ENCODE measurements around the gene PROM2.
"Not testable (repeated sequence)": the region's sequence is repeated elsewhere in the genome, so short reads cannot be mapped to it uniquely, and the experiment has no call there.

Gene PROM2

GRCh38 chr2:95260028-95261023 lies 13.9 kb upstream of the PROM2 start:
- H3K27me3 ChIP-seq (replicated peaks; ENCODE audit: control insufficient read depth, insufficient read depth, low read length): peaks cover 12% of the 10 kb centered on the region
- no peaks in the 10 kb centered on the region for H3K36me3 ChIP-seq (ENCODE audit: control insufficient read depth, insufficient read depth, low read length, severe bottlenecking)
- H3K9ac ChIP-seq (ENCODE audit: low read length): no peak overlapping the region
- peaks cover 9% of the 10 kb centered on the region for H3K4me1 ChIP-seq (ENCODE audit: control insufficient read depth, insufficient read depth, low read length)
- no peak overlapping the region for H3K4me3 ChIP-seq (ENCODE audit: low read length)
- peak; percentile 54 for DNase-seq (ENCODE audit: low read depth)
- no peaks in the 10 kb centered on the region for H3K9me3 ChIP-seq (ENCODE audit: control insufficient read depth, low read length)

- H3K9me3 ChIP-seq (ENCODE audit: control insufficient read depth, low read length): no peaks in the 10 kb centered on the region
- H3K9ac ChIP-seq (ENCODE audit: low read length): no peak overlapping the region
- H3K27me3 ChIP-seq (replicated peaks; ENCODE audit: control insufficient read depth, insufficient read depth, low read length): peaks cover 22% of the 10 kb centered on the region
- no peak for DNase-seq (ENCODE audit: low read depth)
- H3K36me3 ChIP-seq (ENCODE audit: control insufficient read depth, insufficient read depth, low read length, severe bottlenecking): no peaks in the 10 kb centered on the region
- H3K4me3 ChIP-seq (ENCODE audit: low read length): no peak overlapping the region
- H3K4me1 ChIP-seq (ENCODE audit: control insufficient read depth, insufficient read depth, low read length): peaks cover 9% of the 10 kb centered on the region
Observed at GRCh38 chr2:95261602-95262001, 12.6 kb upstream of the PROM2 start.

- Histone ChIP-seq H3K4me1 (ENCODE audit: control insufficient read depth, insufficient read depth, low read length) (peaks cover 9% of the 10 kb centered on the region), H3K9ac (ENCODE audit: low read length) (no peak overlapping the region), H3K36me3 (ENCODE audit: control insufficient read depth, insufficient read depth, low read length, severe bottlenecking) (no peaks in the 10 kb centered on the region), H3K4me3 (ENCODE audit: low read length) (no peak overlapping the region), H3K27me3 (replicated peaks; ENCODE audit: control insufficient read depth, insufficient read depth, low read length) (peaks cover 31% of the 10 kb centered on the region), H3K9me3 (ENCODE audit: control insufficient read depth, low read length) (no peaks in the 10 kb centered on the region)
- no peak for DNase-seq (ENCODE audit: low read depth)
Observed at GRCh38 chr2:95262896-95263542, 11.2 kb upstream of the PROM2 start.

GRCh38 chr2:95264624-95265023 lies 9.6 kb upstream of the PROM2 start:
- no peak overlapping the region for H3K9ac ChIP-seq (ENCODE audit: low read length)
- peak; percentile 17 for DNase-seq (ENCODE audit: low read depth)
- no peaks in the 10 kb centered on the region for H3K36me3 ChIP-seq (ENCODE audit: control insufficient read depth, insufficient read depth, low read length, severe bottlenecking)
- peaks cover 31% of the 10 kb centered on the region for H3K27me3 ChIP-seq (replicated peaks; ENCODE audit: control insufficient read depth, insufficient read depth, low read length)
- peaks cover 7% of the 10 kb centered on the region for H3K4me1 ChIP-seq (ENCODE audit: control insufficient read depth, insufficient read depth, low read length)
- H3K4me3 ChIP-seq (ENCODE audit: low read length): no peak overlapping the region
- H3K9me3 ChIP-seq (ENCODE audit: control insufficient read depth, low read length): no peaks in the 10 kb centered on the region

- H3K4me1 ChIP-seq (ENCODE audit: control insufficient read depth, insufficient read depth, low read length): peaks cover 3% of the 10 kb centered on the region
- peaks cover 31% of the 10 kb centered on the region for H3K27me3 ChIP-seq (replicated peaks; ENCODE audit: control insufficient read depth, insufficient read depth, low read length)
- no peaks in the 10 kb centered on the region for H3K36me3 ChIP-seq (ENCODE audit: control insufficient read depth, insufficient read depth, low read length, severe bottlenecking)
- no peak for DNase-seq (ENCODE audit: low read depth)
- no peaks in the 10 kb centered on the region for H3K9me3 ChIP-seq (ENCODE audit: control insufficient read depth, low read length)
- no peak overlapping the region for H3K9ac ChIP-seq (ENCODE audit: low read length)
- H3K4me3 ChIP-seq (ENCODE audit: low read length): no peak overlapping the region
Observed at GRCh38 chr2:95265182-95265581, 9.1 kb upstream of the PROM2 start.

- Histone ChIP-seq H3K9ac (ENCODE audit: low read length) (no peak overlapping the region), H3K36me3 (ENCODE audit: control insufficient read depth, insufficient read depth, low read length, severe bottlenecking) (no peaks in the 10 kb centered on the region), H3K9me3 (ENCODE audit: control insufficient read depth, low read length) (no peaks in the 10 kb centered on the region), H3K27me3 (replicated peaks; ENCODE audit: control insufficient read depth, insufficient read depth, low read length) (peaks cover 31% of the 10 kb centered on the region), H3K4me1 (ENCODE audit: control insufficient read depth, insufficient read depth, low read length) (no peaks in the 10 kb centered on the region), H3K4me3 (ENCODE audit: low read length) (no peak overlapping the region)
- DNase-seq (ENCODE audit: low read depth): no peak
Observed at GRCh38 chr2:95266781-95267430, 7.3 kb upstream of the PROM2 start.

- no peak for DNase-seq (ENCODE audit: low read depth)
- Histone ChIP-seq H3K9ac (ENCODE audit: low read length) (no peak overlapping the region), H3K4me3 (ENCODE audit: low read length) (no peak overlapping the region), H3K27me3 (replicated peaks; ENCODE audit: control insufficient read depth, insufficient read depth, low read length) (peaks cover 31% of the 10 kb centered on the region), H3K36me3 (ENCODE audit: control insufficient read depth, insufficient read depth, low read length, severe bottlenecking) (no peaks in the 10 kb centered on the region), H3K4me1 (ENCODE audit: control insufficient read depth, insufficient read depth, low read length) (no peaks in the 10 kb centered on the region), H3K9me3 (ENCODE audit: control insufficient read depth, low read length) (no peaks in the 10 kb centered on the region)
Observed at GRCh38 chr2:95267458-95268210, 6.6 kb upstream of the PROM2 start.

- H3K4me1 ChIP-seq (ENCODE audit: control insufficient read depth, insufficient read depth, low read length): no peaks in the 10 kb centered on the region
- H3K36me3 ChIP-seq (ENCODE audit: control insufficient read depth, insufficient read depth, low read length, severe bottlenecking): no peaks in the 10 kb centered on the region
- no peak for DNase-seq (ENCODE audit: low read depth)
- H3K4me3 ChIP-seq (ENCODE audit: low read length): no peak overlapping the region
- no peak overlapping the region for H3K9ac ChIP-seq (ENCODE audit: low read length)
- no peaks in the 10 kb centered on the region for H3K9me3 ChIP-seq (ENCODE audit: control insufficient read depth, low read length)
- peaks cover 31% of the 10 kb centered on the region for H3K27me3 ChIP-seq (replicated peaks; ENCODE audit: control insufficient read depth, insufficient read depth, low read length)
Observed at GRCh38 chr2:95268211-95269035, 5.8 kb upstream of the PROM2 start.

GRCh38 chr2:95269036-95269680 lies 5.1 kb upstream of the PROM2 start:
- no peaks in the 10 kb centered on the region for H3K36me3 ChIP-seq (ENCODE audit: control insufficient read depth, insufficient read depth, low read length, severe bottlenecking)
- H3K27me3 ChIP-seq (replicated peaks; ENCODE audit: control insufficient read depth, insufficient read depth, low read length): peaks cover 29% of the 10 kb centered on the region
- no peaks in the 10 kb centered on the region for H3K9me3 ChIP-seq (ENCODE audit: control insufficient read depth, low read length)
- no peak for DNase-seq (ENCODE audit: low read depth)
- H3K4me3 ChIP-seq (ENCODE audit: low read length): no peak overlapping the region
- no peak overlapping the region for H3K9ac ChIP-seq (ENCODE audit: low read length)
- H3K4me1 ChIP-seq (ENCODE audit: control insufficient read depth, insufficient read depth, low read length): peaks cover 3% of the 10 kb centered on the region

- H3K4me3 ChIP-seq (ENCODE audit: low read length): not testable (repeated sequence)
- H3K27me3 ChIP-seq (replicated peaks; ENCODE audit: control insufficient read depth, insufficient read depth, low read length): peaks cover 25% of the 10 kb centered on the region
Observed at GRCh38 chr2:95269745-95270144, 4.5 kb upstream of the PROM2 start.

More at GRCh38 chr2:95269745-95270144, 4.5 kb upstream of the PROM2 start:
- not testable (repeated sequence) for H3K9me3 ChIP-seq (ENCODE audit: control insufficient read depth, low read length); H3K4me1 ChIP-seq (ENCODE audit: control insufficient read depth, insufficient read depth, low read length); H3K36me3 ChIP-seq (ENCODE audit: control insufficient read depth, insufficient read depth, low read length, severe bottlenecking); H3K9ac ChIP-seq (ENCODE audit: low read length); DNase-seq (ENCODE audit: low read depth)
